GM21737 (cell line): ENCODE measurements around the gene ANKRD24.
"Not testable (repeated sequence)": the region's sequence is repeated elsewhere in the genome, so short reads cannot be mapped to it uniquely, and the experiment has no call there.

Source experiments
- ATAC-seq: cut with Tn5 transposase; IDR thresholded peaks from one replicate; pipeline ENCODE4 v1.9.1; 2021; ENCODE audit warnings: mild to moderate bottlenecking, moderate library complexity; ENCODE audit not compliant: unreplicated experiment

The ANKRD24 gene

GRCh38 chr19:4182084-4182810 is at the start of gene ANKRD24, which contains the start of gene SIRT6:
ANKRD24 (plus strand) TSS chr19:4182689; CDS start chr19:4186426, 3,737 bp downstream.
SIRT6 (minus strand) TSS chr19:4182563; CDS start chr19:4182539, 24 bp downstream.
- ATAC-seq, result peak; percentile 59

GRCh38 chr19:4134351-4134750 is 48.1 kb upstream of the ANKRD24 start:
- ATAC-seq, result no peak

DNA sequence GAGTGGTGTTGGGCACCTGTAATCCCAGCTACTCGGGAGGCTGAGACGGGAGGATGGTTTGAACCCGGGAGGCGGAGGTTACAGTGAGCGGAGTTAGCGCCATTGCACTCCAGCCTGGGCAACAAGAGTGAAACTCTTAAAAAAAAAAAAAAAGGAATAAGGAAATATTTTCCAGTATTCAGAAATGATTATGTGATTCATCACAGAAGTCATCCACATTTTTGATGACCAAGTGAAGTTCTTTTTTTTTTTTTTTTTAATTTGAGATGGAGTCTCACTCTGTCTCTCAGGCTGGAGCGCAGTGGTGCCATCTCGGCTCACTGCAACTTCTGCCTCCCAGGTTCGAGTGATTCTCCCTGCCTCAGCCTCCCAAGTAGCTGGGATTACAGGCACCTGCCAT is 47.1 kb upstream of the ANKRD24 start:
- ATAC-seq, result not testable (repeated sequence)

- no peak for ATAC-seq
Observed at GRCh38 chr19:4136680-4137088, 45.8 kb upstream of the ANKRD24 start.

DNA sequence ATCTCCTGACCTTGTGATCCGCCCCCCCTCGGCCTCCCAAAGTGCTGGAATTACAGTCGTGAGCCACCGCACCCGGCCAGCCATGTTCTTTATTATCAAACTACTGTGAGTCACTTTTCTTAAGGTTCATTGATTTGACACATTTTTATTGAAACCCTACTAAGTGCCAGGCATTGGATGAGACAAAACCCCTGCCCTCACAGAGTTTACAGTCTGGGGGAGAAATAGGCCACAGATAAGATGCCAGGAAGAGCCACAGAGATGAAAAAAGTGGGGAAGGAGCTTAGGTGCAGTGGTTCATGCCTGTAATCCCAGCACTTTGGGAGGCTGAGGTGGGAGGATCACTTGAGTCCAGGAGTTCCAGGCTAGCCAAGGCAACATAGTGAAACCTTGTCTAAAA is 44.0 kb upstream of the ANKRD24 start:
- no peak for ATAC-seq

- no peak for ATAC-seq
Observed at GRCh38 chr19:4139614-4140236, 42.8 kb upstream of the ANKRD24 start.

DNA sequence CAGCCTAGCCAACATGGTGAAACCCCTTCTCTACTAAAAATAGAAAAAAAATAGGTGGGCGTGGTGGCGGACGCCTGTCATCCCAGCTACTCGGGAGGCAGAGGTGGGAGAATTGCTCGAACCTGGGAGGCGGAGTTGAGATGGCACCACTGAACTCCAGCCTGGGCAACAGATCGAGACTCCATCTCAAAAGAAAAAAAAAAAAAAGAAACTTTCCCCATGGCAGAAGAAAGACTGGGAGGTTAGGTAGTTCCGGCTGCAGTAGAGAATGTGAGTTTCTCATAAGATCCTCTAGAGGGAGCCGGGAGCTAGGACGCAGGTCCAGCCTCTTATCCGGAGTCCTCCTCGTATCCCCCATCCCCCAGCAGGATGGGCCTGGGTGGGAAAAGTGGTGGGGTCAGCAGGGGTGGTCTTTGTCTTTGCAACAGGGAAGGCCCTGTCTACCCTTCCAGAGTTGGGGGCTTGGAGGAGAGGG is 42.2 kb upstream of the ANKRD24 start:
- ATAC-seq, result no peak

DNA sequence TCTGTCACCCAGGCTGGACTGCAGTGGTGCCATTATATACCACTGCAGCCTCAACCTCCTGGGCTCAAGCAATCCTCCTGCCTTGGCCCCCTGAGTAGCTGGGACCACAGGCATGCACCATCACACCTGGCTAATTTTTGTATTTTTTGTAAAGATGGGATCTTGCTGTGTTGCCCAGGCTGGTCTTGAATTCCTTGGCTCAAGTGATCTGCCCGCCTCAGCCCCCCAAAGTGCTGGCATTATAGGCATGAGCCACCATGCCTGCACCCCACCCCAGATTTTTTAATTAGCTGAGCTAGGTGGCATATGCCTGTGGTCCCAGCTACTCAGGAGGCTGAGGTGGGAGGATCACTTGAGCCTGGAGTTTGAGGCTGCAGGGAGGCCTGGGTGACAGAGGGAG is 39.6 kb upstream of the ANKRD24 start:
- ATAC-seq, result not testable (repeated sequence)

GRCh38 chr19:4144666-4145249 is 37.7 kb upstream of the ANKRD24 start:
- ATAC-seq, result no peak

DNA sequence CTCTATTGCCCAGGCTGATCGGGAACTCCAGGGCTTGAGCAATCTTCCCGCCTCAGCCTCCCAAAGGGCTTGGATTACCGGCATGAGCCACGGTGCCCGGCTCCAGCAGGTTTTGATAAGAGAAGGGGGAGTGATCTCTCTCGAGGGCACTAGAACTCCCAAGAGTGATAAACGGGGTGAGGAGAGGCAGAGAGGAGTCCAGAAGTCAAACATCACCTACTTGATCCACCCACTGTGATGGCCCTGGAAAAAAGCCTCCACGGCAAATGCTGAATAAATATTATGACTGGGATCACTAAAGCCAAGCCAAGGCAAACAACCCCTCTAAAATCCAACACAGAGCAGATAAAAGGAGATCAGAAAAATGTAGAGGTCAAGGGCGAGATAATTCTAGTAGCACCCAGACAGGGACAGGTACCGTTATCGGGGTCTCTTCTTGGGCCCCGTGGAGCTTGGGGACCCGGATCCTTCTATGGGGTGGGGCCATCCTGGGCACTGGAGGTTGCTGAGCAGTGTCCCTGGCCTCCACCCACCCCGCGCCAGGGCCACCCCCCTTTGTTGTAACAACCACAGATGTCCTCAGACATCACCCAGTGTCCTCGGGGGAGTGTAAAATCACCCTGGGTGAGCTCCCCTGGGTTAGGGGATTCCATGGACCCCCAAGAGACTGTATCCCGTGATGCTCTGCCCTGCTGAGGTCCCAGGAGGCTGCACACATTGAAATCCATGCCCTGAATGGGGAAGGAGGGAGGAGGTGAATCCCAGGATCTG is 32.8 kb upstream of the ANKRD24 start:
- no peak for ATAC-seq

DNA sequence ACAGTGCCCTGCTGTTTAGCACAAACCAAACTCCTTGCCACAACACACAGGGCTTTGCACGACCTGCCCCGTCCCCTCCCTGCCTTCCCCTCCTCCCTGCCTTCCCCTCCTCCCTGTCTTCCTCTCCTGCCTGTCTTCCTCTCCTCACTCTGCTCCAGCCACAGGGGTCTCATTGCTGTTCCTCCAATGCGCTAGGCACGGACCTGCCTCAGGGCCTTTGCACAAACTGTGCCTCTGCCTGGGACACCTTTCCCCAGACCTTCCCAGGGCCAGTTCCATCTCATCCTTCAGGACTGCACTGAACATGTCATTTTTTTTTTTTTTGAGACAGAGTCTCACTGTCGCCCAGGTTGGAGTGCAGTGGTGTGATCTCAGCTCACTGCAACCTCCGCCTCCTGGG is 30.9 kb upstream of the ANKRD24 start:
- no peak for ATAC-seq

DNA sequence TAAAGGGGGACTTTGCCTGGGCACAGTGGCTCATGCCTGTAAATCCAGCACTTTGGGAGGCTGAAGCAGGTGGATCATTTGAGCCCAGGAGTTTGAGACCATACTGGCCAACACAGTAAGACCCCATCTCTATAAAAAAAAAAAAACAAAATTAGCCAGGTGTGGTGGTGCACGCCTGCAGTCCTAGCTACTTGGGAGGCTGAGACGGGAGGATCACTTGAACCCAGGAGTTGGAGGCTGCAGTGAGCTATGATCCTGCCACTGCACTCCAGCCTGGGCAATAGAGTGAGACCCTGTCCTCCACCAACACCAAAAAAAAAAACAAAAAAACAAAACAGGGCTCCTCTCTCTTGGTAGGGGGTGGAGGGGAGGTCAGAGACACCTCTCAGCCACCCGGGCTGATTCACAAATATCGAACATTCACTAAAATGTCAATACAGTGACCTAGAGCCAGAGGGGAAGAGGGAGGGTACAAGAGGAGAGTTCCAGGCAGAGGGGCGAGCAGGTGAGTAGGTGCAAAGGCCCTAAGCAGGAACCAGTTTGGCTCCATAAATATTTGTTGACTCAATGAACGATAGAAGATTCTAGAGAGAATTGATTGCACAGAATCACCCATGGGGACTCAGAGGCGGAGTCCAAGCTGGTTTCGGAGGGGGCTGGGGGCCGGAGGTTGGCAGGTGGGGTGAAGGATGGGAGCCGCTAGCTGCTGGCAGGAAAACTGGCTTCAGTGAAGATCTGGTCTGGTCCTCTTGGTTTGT is 30.1 kb upstream of the ANKRD24 start:
- no peak for ATAC-seq

DNA sequence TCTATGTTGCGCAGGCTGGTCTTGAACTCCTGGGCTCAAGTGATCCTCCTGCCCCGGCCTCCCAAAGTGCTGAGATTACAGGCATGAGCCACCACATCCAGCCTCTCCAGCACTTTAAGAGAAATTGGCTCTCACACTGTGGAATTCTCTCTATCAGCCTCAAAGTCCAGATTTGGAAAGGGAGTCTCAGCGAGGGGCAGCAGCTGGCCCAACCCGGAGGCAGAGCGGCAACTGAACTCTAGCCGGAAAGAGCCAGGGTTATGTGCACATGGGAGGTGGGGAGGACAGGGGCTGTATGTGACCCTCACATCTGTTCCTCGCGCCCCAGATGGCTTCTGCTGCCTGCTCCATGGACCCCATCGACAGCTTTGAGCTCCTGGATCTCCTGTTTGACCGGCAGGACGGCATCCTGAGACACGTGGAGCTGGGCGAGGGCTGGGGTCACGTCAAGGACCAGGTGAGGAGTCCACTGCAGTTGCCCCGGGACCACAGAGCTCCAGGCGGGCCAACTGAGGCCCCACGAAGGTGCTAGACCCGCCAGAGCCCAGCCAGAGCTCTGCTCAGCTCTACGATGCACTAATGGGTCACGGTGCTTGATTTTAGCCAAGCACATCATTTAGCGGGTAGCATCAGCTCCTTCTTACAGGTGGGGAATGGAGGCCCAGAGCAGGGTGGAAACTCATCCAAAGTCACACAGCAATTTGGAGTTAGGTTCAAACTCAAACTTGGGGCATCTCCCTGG is 27.7 kb upstream of the ANKRD24 start:
- no peak for ATAC-seq

DNA sequence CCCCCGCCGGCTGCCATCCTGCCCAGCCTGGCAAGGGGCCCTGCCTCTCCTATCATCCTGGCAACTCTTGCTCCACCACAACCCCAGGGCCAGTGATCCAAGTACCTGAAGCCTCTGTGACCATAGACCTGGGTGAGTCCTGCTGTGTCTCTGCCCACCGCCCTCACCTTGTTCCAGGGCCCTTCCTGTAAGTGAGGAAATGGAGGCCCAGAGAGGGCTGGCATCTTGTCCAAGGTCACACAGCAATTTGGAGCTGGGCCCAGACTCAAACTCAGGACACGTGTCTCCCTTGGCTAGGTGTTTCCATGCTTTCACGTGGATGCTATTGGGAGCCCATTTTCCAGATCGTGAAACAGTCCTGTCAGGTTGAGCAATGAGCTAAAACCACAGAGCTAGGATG is 25.3 kb upstream of the ANKRD24 start:
- ATAC-seq, result no peak

DNA sequence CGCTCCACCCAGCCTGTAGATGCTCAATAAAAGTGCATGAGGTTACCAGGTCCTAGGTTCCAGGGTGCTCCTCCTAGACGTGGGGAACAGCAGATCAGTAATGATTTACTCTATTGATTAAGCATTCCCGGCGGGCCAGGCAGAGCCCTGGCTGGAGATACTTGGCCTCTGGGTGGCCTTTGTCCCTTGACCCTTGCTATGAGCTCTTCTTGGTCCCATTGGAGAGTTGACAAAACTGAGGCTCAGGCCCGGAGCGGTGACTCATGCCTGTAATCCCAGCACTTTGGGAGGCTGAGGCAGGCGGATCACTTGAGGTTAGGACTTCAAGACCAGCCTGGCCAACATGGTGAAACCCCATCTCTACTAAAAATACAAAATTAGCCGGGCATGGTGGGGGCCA is 24.5 kb upstream of the ANKRD24 start:
- not testable (repeated sequence) for ATAC-seq

- no peak for ATAC-seq
Observed at GRCh38 chr19:4161415-4162077, 20.9 kb upstream of the ANKRD24 start.

GRCh38 chr19:4164262-4164661 is 18.2 kb upstream of the ANKRD24 start:
- no peak for ATAC-seq

DNA sequence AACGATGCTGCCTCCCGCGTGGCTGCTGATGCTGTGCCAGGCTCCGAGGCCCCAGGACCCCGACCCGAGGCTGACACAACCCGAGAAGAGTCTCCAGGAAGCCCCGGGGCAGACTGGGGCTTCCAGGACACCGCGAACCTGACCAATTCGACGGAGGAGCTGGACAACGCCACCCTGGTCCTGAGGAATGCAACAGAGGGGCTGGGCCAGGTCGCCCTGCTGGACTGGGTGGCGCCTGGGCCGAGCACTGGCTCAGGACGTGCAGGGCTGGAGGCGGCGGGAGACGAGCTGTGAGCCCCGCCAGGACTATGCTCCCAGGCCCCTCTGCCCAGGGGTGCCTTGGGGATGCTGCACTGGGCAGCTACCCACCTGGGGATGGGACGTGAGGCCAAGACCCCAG is 10.8 kb upstream of the ANKRD24 start:
- no peak for ATAC-seq

- ATAC-seq, result no peak
Observed at GRCh38 chr19:4172861-4173473, 9.5 kb upstream of the ANKRD24 start.
